ENCODE results near the gene CLPSL2.
"Not testable (repeated sequence)": the region's sequence is repeated elsewhere in the genome, so short reads cannot be mapped to it uniquely, and the experiment has no call there.

The CLPSL2 gene, protein sequence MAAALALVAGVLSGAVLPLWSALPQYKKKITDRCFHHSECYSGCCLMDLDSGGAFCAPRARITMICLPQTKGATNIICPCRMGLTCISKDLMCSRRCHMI

DNA sequence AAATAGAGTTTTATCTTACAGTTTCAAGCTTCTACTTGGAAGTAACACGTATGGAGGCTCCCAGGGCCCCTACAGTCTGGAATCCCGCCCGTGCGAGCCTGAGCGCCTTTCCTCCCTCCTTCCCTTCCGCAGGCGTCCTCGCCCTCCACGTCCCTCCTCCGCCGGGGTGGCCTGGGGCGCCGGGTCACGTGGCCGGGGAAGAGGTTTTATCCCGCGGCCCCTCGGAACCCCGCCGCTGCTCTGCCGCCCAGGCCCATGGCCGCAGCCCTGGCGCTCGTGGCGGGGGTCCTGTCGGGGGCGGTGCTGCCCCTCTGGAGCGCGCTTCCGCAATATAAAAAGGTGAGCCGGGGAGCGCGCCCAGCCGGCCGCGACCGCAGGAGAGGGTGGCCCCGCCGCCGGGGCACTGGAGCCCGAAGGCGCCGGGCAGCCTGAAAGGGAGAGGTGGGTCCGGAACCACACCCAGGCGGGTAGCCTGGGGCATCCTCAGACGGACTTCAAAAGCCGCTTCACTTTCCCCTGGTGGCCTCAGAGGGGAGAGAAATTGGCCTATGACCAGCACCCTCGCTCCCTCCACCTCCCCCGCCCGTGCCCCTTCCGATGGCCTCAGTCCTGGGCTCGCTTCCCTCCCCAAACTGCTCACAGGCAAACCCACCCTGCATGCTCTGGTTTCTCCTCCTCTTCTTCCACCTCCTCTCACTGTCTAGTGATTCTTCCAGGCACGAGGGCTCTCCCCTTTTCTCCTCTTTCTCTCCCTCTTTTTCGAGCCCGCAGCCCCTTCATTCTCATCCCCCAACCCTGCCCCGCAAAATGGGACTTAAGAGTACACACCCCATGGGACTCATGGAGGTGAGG is at the start of gene CLPSL2:
TSS of gene CLPSL2 (plus strand) at position 235 of the 852 bp plus-strand sequence. CDS start at position 256, 21 bp downstream.
- no peak for DNase-seq

DNA sequence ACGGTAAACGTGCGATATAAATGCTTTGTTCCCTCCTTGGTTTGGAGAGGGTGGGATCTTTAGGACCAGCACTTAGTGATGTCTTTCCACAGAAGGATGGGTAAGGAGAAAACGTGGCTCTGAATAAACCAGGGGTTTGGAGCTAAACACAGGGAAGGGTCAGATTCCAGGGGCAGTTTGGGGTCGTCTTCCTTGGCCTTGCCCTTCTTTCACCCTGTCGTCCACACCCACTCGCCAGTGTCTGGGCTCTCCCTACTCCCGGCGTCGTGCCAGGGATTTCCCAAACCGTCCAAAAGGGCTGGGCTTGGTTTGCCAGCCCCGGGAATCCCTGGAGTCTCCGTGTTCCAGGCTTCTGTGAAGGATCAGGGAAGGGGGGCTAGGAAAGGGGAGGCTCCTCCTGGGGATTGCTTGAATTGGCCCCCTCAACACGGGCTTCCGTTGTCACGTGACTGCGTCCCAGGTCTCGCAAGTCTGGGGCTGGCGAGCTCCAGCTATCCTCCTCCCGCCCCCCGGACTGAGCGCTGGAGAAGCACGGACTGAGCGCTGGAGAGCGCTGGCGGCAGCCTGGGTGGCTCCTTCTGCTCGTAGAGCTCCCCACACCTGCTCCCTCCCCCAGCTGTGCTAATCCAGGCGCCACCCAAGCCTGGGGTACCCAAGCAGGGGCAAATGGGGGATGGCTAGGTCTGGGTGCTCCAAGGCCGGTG is 49.0 kb upstream of the CLPSL2 start:
- peak; percentile 67 for DNase-seq

DNA sequence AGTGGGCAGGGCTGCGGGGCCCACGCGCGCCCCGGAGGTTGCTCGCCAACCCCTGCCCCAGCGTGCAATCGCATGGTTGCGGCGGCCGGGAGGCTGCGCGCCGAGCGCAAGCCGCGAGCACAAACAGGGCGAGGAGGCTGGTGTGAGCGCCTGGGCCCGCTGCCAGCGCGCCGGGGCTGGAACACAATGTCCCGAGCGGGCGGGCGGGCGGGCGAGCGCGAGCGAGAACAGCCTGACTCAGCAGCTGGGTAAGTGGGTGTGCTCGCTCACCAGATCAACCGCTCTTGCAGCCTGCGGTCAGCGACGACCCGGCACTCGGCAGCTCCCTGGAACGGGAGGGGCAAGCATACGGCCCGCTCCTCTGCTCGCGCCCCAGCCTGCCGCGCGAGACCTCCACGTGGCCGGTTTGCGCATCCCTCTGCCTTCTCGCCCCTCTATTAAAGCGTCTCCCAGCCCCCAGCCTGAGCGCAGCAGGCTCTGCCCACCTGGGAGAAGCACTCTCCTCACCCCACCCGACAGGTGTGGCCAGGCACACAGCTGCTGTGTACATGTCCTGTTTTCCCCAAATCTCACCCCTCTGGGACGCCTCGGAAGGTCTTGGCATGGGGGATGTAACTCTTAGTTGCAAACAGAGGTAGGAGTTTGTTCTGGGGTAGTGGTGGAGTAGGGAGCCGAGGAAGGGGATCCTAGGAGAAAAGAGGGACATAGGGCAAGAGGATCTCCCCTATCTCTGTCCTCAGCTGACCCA is 48.3 kb upstream of the CLPSL2 start:
- DNase-seq, result peak; percentile 67

DNA sequence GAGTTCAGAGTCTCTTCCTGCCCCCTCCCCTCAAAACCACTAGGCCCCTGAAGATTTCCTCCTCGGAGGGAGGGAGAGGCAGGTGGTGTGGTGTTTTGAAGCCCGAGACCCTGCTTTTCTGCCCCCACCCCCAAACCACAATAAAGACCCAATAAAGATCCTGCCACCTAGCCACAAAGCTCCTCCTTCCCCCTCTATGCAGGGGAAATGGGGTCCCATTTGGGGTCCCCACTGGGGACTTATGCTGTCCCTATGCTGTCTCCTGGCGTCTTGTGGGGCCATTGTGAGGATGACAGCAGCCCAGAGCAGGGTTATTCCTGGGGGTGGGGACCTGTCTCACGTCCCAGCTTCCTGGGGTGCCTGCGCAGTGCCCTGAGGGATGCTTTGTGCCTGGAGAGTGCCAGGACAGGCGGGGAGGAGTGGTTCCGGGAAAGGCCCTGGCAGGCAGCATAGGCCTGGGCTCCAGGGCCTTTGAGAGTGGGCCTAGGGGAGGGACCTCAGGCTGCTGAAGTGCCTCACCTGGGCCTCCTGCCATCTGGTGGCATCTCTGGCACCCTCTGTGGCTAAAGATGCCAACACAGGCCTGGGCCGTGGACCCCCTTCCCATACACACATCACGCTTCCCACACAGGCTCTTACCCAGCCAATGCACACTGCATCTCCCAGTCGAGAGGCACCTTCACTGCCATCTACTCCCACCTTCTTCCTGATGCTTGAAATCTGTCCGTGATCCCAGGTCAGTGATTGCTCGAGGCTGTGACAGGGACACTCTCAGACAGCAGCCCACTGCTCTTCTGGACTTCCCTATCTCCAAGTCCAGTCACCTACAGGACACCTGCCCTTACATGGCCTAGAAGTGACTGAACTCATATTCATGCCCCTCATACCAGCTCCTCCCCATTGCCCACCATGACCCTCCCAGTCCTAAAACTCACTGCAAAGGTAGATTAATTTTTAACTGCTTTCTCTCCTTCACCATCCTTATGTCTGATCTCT is 47.4 kb upstream of the CLPSL2 start:
- DNase-seq, result no peak

DNA sequence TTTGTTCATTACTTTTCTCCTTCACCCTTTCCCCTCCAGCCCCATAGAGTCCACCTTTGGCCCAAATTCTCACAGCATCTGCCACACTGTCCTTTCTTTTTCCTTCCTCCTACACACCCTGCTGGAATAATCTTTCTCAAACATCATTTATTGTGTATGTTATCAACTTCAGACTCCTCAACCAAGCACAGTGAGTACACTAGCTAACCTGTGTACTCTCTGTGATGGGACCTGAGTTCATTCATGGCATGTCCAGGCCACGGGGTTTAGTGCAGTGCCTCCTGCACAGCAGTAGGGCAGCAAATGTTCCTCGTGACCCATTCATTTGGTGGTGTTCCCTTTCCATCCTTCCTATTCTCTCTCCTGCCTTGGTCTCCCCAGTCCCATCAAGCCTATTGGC is 46.7 kb upstream of the CLPSL2 start:
- DNase-seq, result no peak

DNA sequence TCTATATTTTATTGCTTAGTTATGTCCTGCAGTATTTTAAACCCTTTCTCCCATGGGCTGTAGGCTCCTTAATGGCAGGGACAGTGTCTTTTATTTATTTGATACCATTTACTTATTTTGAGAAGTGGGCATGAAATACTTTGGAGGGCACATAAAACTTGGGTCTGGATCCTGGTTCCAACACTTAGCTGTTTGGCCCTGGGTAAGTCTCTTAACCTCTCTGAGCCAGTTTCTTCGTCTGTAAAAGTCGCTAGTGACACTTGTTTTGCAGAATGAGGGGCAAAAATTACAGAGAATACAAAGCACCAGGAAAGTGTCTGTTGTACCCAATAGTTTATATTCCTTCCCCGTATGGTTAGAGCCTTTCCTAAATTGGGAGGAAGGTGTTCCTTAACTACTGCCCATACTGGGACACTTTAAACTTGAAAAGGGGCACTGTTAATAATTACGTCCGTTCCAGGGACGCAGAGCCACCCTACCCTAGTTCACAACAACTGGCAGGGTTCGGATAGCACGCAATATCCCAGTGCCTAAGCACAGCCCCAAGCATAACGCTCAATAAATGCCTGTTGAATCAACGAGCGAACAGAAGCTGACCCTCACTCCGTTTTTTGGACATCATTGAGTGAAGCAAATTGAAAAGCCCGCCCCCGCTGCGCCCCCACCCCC is 45.5 kb upstream of the CLPSL2 start:
- no peak for DNase-seq

DNA sequence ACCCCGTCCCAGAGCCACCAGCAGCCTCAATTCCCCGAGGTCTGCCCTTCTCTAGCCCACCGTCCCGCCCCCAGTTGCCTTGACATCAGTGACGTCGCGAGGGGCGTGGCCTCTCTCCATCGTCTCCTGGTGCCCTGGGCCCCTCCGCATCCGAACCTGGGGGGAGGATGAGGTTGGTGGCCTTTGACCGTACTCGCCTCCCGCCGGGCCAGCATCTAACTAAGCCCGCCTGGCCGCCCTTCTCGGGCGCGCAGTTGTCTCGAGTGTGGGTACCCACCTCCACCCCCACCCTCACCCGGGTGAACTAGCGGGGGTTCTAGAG is 45.0 kb upstream of the CLPSL2 start:
- DNase-seq, result peak; percentile 80

DNA sequence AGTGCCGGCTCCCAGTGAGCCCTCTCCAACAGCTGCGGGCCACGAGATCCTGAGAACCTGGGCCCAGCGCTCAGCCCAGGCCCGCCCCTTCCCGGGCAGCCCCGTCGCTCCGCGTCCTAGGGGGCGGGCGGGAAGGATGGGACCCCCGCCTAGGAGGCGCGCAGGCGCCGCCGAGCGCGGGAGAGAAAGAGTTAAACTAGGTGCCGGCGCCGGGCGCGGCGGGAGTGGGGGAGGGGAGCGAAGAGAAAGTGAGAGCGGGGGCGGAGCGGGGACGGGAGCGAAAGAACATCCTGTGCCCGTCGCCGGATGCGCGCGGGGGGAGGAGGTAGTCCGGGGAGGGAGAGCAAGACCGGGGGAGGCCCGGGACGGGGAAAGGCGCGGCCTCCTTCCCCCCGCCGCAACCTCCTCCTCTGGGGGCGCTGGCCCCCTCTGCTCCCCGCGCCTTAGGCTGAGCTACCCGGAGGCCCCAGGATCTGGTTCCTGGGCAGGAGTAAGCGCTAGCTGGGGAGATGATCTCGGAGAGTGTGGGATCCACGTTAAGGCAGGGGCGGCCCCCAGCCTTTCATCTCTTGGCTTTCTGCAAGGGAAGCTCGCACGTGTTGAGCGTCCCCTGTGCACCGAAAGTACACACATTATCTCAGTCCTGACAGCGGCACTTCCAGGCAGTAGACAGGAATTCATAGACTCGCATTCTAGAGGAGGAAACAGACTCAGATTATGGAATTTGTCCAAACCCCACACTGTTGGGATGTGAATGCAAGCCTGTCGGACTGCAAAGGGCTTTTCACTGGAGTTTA is 44.5 kb upstream of the CLPSL2 start:
- DNase-seq, result peak; percentile 70

DNA sequence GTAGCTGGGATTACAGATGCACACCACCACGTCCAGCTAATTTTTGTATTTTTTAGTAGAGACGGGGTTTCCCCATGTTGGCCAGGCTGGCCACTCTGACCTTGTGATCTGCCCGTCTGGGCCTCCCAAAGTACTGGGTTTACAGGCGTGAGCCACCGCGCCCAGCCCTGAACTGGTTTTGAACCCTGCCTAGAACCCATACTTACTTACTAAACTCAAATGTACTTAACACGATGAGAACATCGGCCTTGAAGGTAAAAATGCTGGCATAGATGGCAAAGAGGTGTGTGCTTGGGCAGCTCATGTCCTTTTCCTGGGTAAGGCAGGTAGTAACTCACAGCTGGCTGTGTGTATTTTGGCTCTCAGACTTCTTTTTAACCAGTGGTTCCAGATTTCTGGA is 42.8 kb upstream of the CLPSL2 start:
- DNase-seq, result no peak

DNA sequence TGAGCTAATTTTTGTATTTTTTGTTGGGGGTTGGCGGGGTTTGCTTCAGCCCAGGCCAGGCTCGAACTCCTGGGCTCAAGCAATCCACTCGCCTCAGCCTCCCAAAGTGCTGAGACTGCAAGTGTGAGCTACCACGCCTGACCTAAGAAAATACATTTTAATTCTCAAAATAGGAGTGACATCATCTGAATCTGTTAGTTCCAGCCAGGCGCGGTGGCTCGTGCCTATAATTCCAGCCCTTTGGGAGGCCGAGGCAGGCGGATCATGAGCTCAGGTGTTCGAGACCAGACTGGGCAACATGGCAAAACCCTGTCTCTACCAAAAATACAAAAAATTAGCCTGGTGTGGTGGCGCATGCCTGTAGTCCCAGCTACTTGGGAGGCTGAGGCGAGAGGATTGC is 42.1 kb upstream of the CLPSL2 start:
- DNase-seq, result not testable (repeated sequence)

DNA sequence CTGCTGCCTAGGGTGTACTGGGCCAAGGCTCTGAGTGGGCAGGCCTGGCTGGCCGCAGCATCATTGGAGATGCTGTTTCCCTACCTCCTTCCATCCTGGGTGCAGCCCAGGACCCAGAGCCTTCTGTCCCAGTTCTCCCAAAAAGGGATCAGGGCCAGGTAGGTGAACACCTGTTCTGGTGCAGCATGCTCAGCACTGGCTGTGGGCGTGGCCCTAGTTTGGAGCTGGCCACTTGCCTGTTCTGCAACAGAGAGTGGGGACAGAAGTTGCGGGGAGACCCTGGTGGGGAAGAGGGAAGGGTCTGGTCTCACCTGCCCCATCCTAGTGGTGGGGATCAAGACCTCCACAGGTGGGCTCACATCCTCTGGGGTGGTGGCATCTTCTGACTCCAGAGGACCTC is 40.9 kb upstream of the CLPSL2 start:
- no peak for DNase-seq

DNA sequence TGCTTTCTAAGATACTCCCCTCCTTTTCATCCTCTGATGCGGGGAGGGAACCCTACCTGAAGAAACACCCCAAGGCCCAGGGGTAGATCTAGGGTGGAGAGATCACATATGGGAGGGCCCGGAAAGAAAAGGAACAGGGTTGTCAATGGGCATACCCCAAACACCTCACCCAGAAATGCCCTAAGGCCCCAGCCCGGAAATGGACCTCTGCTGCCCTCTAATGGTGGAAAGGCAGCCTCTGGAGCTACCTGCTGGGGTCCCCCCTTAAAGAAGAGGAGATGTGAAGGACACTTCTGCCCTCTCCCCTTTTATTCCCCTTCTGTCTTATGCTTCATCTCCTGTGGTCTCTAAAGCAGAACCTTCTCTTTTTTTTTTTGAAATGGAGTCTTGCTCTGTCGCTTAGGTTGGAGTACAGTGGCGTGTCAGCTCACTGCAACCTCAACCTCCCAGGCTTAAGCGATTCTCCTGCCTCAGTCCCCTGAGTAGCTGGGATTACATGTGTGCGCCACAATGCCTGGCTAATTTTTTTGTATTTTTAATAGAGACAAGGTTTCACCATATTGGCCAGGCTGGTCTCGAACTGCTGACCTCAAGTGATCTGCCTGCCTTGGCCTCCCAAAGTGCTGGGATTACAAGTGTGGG is 40.0 kb upstream of the CLPSL2 start:
- DNase-seq, result peak; percentile 50

DNA sequence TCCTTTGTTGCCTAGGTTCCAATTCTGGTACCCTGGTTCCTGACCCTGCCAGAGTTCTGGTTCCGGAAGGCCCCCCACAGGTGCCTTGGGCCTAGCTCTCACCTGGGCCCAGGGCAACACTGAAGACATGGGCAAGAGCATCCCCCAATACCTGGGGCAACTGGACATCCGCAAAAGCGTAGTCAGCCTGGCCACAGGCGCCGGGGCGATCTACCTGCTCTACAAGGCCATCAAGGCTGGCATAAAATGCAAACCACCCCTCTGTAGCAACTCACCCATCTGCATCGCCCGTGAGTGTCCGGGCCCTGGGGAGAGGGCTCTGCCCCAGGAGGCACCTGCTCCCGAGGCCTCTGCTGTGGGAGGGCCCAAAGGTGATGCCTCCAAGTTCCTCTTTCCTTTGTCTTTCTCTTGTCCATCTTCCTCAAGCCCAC is 39.4 kb upstream of the CLPSL2 start, which contains the start of gene ARMC12:
TSS of gene ARMC12 (plus strand) at position 51 of the 431 bp plus-strand sequence. CDS start at position 128, 77 bp downstream.
- no peak for DNase-seq

DNA sequence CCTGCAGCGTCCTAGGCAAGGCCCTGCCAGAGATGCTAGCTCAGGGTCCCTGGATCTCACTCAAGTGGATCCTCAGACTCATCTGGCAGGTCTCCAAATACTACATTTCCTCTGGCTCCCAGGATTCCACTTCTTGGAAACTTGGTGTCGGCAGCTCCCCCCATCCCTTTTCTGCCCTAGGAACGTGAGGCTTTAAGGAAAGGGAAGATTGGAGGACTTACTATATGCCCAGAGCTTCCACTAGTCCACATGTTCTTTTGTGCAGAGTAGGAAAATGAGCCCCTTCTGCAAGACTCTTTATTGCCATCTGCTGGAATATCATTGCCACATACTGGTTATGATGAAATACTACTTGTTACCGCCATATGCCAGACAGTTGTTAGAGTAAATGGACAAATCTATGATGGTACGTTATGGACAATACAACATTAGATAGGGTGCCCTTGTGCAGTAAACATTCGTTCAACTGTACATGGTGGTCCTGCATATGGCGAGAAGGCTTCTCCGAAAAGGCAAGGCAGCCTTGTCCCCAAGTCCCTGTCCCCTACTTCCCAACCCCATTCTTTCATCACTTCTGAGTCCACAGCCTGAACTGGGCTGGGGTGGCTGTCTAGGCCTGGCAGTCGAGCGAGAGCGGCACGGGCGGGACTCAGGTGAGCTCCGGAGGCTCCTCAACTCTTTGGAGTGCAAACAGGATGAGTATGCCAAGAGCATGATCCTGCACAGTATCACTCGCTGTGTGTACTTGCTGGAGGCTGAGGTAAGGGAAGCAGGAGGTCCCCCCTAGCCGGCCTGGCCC is 38.8 kb upstream of the CLPSL2 start:
- peak; percentile 74 for DNase-seq

DNA sequence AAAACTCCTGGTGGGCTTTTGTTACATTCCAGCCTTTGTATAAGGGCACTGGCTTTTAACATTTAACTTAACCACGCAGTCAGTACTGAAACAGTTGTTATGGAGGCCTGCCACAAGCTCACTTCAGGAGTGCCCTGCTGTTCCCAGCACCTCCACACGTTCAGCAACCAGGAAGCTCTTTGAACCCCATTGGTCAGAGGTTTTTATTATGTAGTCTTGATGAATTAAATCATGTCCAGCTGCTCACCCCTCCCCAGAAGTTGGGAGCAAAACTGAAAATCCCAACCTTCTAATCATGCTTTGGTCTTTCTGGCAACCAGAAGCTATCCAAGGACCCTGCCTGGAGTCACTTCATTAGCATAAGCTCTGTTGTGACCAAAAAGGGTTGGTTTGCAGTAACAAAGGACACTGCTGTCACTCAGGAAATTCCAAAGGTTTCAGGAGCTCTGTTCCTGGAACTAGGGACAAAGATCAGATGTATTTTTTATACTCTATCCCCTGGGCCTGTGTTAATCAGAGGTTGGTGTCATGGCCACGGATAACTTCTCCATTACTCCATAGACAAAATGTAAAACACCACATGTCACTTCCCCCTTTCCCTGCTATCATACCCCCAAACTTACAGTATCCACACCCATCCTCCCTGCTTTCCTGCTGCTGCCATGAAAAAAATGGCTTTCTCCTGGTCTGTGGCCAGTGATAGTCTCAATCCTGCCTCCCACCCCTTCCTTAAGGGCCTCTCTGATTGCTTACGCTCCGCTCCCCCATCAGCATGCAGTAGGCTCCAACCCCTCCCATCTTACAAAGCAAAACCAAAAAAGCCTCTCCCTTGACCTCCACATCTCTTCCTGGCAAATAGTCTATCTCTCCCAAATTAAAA is 36.5 kb upstream of the CLPSL2 start:
- DNase-seq, result no peak

DNA sequence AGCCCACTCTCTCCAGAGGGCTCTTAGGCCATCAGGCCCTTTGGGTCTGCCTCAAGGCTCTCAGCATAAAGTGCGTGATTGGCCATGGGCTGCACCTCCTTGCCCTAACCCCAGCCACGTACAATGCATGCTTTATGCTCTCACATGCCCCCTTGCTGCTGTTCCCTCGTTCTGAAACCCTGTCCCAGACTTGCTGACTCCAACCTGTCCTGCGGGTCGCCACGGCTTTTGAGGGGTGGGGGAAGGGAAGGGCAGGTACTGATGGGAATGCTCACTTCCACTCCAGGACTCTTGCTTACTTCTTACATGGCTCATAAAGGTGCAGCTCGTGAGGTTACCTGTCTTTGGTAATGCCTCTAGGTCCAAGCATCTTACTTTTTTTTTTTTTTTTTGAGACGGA is 33.6 kb upstream of the CLPSL2 start:
- no peak for DNase-seq

DNA sequence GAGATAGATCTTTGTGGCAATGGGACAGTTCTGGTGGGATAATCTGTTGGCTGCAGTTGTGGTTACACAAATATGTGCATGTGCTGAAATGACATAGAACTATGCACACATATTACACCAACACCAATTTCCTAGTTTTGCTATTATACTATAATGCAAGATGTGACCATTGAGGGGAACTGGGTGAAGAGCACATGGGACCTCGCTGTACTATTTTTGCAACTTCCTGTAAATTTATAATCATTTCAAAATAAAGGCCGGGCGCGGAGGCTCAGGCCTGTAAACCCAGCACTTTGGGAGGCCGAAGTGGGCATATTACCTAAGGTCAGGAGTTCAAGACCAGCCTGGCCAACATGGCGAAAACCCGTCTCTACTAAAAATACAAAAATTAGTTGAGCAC is 30.9 kb upstream of the CLPSL2 start:
- DNase-seq, result no peak

DNA sequence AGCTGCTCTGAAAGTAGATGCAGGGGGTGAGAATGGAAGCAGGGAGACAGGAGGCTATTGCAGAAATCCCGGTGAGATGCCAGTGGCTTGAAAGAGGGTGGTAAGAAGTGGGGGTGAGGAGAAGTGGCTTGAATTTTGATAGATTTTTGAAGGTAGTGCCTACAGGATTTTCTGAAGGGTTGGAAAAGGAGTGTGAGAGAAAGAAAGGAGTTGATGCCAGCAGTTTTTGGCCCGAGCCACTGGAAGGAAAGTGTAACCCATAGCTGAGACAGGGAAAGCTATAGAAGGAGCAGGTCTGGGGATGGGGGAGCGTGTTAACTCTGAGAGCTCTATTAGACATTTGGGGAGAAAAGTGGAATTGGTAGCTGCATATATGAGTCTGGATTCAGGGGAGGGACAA is 29.9 kb upstream of the CLPSL2 start:
- DNase-seq, result no peak
